ENCODE measurements around the gene MICU2. TPM values are rescaled to one million over a fixed set of nuclear protein-coding genes. Genes with fewer than 3 reads are reported as not detected.
"Not testable (repeated sequence)": the region's sequence is repeated elsewhere in the genome, so short reads cannot be mapped to it uniquely, and the experiment has no call there.

MICU2 gene
- total and polyA plus RNA-seq, 4 experiments from 2014 or later, result 39.8 to 56.6 (median 48.1) TPM

- intact Hi-C loops (cut with micrococcal nuclease), result no loop called here
- H3K36me3 ChIP-seq (ENCODE audit: insufficient read depth, low read length), result no peaks in the 10 kb centered on the region
- peaks cover 13% of the 10 kb centered on the region for H3K4me1 ChIP-seq (ENCODE audit: insufficient read depth, low read length)
- no peaks in the 10 kb centered on the region for H3K9me3 ChIP-seq (ENCODE audit: control insufficient read depth in 1 of 2, low read length in 2 of 2)
- ChIA-PET CTCF (ENCODE audit: partially characterized antibody) (interaction anchor here (1.2 kb wide), 1 partner anchor 12 kb away, joined by 3 read pairs; no protein-coding TSS in a partner anchor), POLR2A (ENCODE audit: partially characterized antibody) (no interaction called here)
- DNase-seq, result no peak
- no peak overlapping the region for H3K27ac ChIP-seq (ENCODE audit: low read depth, low read length)
- no peak overlapping the region for H3K4me3 Mint-ChIP-seq
- H3K9me3 Mint-ChIP-seq, result no peaks in the 10 kb centered on the region
- H3K27me3 Mint-ChIP-seq, result no peaks in the 10 kb centered on the region
- no peaks in the 10 kb centered on the region for H3K27me3 ChIP-seq (ENCODE audit: insufficient read depth, low read length)
- H3K27ac Mint-ChIP-seq, result peak overlapping the region in 1 of 7 donors; percentile 47
- H3K4me3 ChIP-seq (ENCODE audit: low read length in 2 of 2), result no peak overlapping the region
- H3K4me1 Mint-ChIP-seq, result peaks cover 14 to 36% (median 26%) of the 10 kb centered on the region in 4 donors
- peaks cover 0 to 3% of the 10 kb centered on the region in 2 donors for H3K36me3 Mint-ChIP-seq
Observed at GRCh38 chr13:21573920-21574712, 29.9 kb downstream of the MICU2 start.

GRCh38 chr13:21569686-21570085 lies 34.3 kb downstream of the MICU2 start:
- CTCF ChIA-PET (ENCODE audit: partially characterized antibody), result interaction anchor here (1.0 kb wide), 1 partner anchor 11 kb away, joined by 4 read pairs; no protein-coding TSS in a partner anchor
- Histone ChIP-seq H3K9me3 (ENCODE audit: control insufficient read depth in 1 of 2, low read length in 2 of 2) (no peaks in the 10 kb centered on the region), H3K27ac (ENCODE audit: low read depth, low read length) (no peak overlapping the region), H3K27me3 (ENCODE audit: insufficient read depth, low read length) (no peaks in the 10 kb centered on the region), H3K4me1 (ENCODE audit: insufficient read depth, low read length) (peaks cover under 1% of the 10 kb centered on the region), H3K36me3 (ENCODE audit: insufficient read depth, low read length) (peaks cover 3% of the 10 kb centered on the region), H3K4me3 (ENCODE audit: low read length in 2 of 2) (no peak overlapping the region)
- DNase-seq, result no peak
- POLR2A ChIA-PET (ENCODE audit: partially characterized antibody), result no interaction called here
- Mint-ChIP-seq H3K4me1 (peaks cover 12 to 44% (median 31%) of the 10 kb centered on the region in 4 donors), H3K36me3 (peaks cover 17 to 20% of the 10 kb centered on the region in 2 donors), H3K4me3 (no peak overlapping the region), H3K27ac (no peak overlapping the region), H3K27me3 (no peaks in the 10 kb centered on the region), H3K9me3 (no peaks in the 10 kb centered on the region)
- intact Hi-C loops (cut with micrococcal nuclease), result no loop called here

- no peak overlapping the region for H3K27ac Mint-ChIP-seq
- H3K36me3 ChIP-seq (ENCODE audit: insufficient read depth, low read length), result peaks cover 12% of the 10 kb centered on the region
- DNase-seq, result no peak
- no peak overlapping the region for H3K4me3 Mint-ChIP-seq
- no peaks in the 10 kb centered on the region for H3K27me3 Mint-ChIP-seq
- CTCF ChIA-PET (ENCODE audit: partially characterized antibody), result interaction anchor here (1.2 kb wide), 1 partner anchor 11 kb away, joined by 4 read pairs; no protein-coding TSS in a partner anchor
- no peak overlapping the region for H3K27ac ChIP-seq (ENCODE audit: low read depth, low read length)
- H3K27me3 ChIP-seq (ENCODE audit: insufficient read depth, low read length), result no peaks in the 10 kb centered on the region
- H3K9me3 Mint-ChIP-seq, result peaks cover 0 to 3% (median 0%) of the 10 kb centered on the region in 8 donors
- POLR2A ChIA-PET (ENCODE audit: partially characterized antibody), result interaction anchor here (0.7 kb wide), 1 partner anchor 180 kb away, joined by 4 read pairs; no protein-coding TSS in a partner anchor
- peaks cover 9 to 35% (median 27%) of the 10 kb centered on the region in 4 donors for H3K4me1 Mint-ChIP-seq
- no peak overlapping the region for H3K4me3 ChIP-seq (ENCODE audit: low read length in 2 of 2)
- H3K36me3 Mint-ChIP-seq, result peaks cover 25 to 28% of the 10 kb centered on the region in 2 donors
- H3K4me1 ChIP-seq (ENCODE audit: insufficient read depth, low read length), result no peaks in the 10 kb centered on the region
- intact Hi-C loops (cut with micrococcal nuclease), result no loop called here
- no peaks in the 10 kb centered on the region for H3K9me3 ChIP-seq (ENCODE audit: control insufficient read depth in 1 of 2, low read length in 2 of 2)
Observed at GRCh38 chr13:21568854-21569253, 35.1 kb downstream of the MICU2 start.

- Mint-ChIP-seq H3K27ac (peak overlapping the region in 2 of 7 donors; percentile 9 to 38), H3K27me3 (no peaks in the 10 kb centered on the region), H3K36me3 (peaks cover 37 to 38% of the 10 kb centered on the region in 2 donors), H3K4me1 (peaks cover 9 to 33% (median 26%) of the 10 kb centered on the region in 4 donors), H3K9me3 (peaks cover 0 to 4% (median 0%) of the 10 kb centered on the region in 8 donors), H3K4me3 (no peak overlapping the region)
- Histone ChIP-seq H3K9me3 (ENCODE audit: control insufficient read depth in 1 of 2, low read length in 2 of 2) (no peaks in the 10 kb centered on the region), H3K4me1 (ENCODE audit: insufficient read depth, low read length) (no peaks in the 10 kb centered on the region), H3K4me3 (ENCODE audit: low read length in 2 of 2) (no peak overlapping the region), H3K36me3 (ENCODE audit: insufficient read depth, low read length) (peaks cover 16% of the 10 kb centered on the region), H3K27me3 (ENCODE audit: insufficient read depth, low read length) (no peaks in the 10 kb centered on the region), H3K27ac (ENCODE audit: low read depth, low read length) (no peak overlapping the region)
- intact Hi-C loops (cut with micrococcal nuclease), result no loop called here
- no peak for DNase-seq
- CTCF ChIA-PET (ENCODE audit: partially characterized antibody), result interaction anchor here (1.2 kb wide), 1 partner anchor 10 kb away, joined by 4 read pairs; no protein-coding TSS in a partner anchor
- POLR2A ChIA-PET (ENCODE audit: partially characterized antibody), result no interaction called here
Observed at GRCh38 chr13:21567714-21568113, 36.3 kb downstream of the MICU2 start.

GRCh38 chr13:21557995-21558394 lies 46.0 kb downstream of the MICU2 start:
- no peaks in the 10 kb centered on the region for H3K9me3 ChIP-seq (ENCODE audit: control insufficient read depth in 1 of 2, low read length in 2 of 2)
- Mint-ChIP-seq H3K4me1 (peaks cover 11 to 24% (median 15%) of the 10 kb centered on the region in 4 donors), H3K9me3 (peaks cover 0 to 11% (median 0%) of the 10 kb centered on the region in 8 donors), H3K4me3 (no peak overlapping the region), H3K27me3 (no peaks in the 10 kb centered on the region), H3K36me3 (peaks cover 56 to 68% of the 10 kb centered on the region in 2 donors), H3K27ac (no peak overlapping the region)
- H3K27me3 ChIP-seq (ENCODE audit: insufficient read depth, low read length), result no peaks in the 10 kb centered on the region
- intact Hi-C loops (cut with micrococcal nuclease), result no loop called here
- no peak overlapping the region for H3K27ac ChIP-seq (ENCODE audit: low read depth, low read length)
- CTCF ChIA-PET (ENCODE audit: partially characterized antibody), result interaction anchor here (0.7 to 1.3 kb wide), 5 partner anchors 8 to 1198 kb away, joined by 3 to 5 read pairs (median 4); no protein-coding TSS in a partner anchor
- no peaks in the 10 kb centered on the region for H3K4me1 ChIP-seq (ENCODE audit: insufficient read depth, low read length)
- peak in 1 of 5 donors; percentile 6 for DNase-seq
- no peak overlapping the region for H3K4me3 ChIP-seq (ENCODE audit: low read length in 2 of 2)
- POLR2A ChIA-PET (ENCODE audit: partially characterized antibody), result no interaction called here
- peaks cover 4% of the 10 kb centered on the region for H3K36me3 ChIP-seq (ENCODE audit: insufficient read depth, low read length)

GRCh38 chr13:21556051-21556450 lies 47.9 kb downstream of the MICU2 start:
- H3K27me3 ChIP-seq (ENCODE audit: insufficient read depth, low read length), result no peaks in the 10 kb centered on the region
- CTCF ChIA-PET (ENCODE audit: partially characterized antibody), result interaction anchor here (0.9 to 1.2 kb wide), 2 partner anchors 10 to 60 kb away, joined by 3 to 4 read pairs; no protein-coding TSS in a partner anchor
- Mint-ChIP-seq H3K4me1 (peaks cover 11 to 24% (median 15%) of the 10 kb centered on the region in 4 donors), H3K4me3 (peak overlapping the region in 1 of 8 donors; percentile 21), H3K36me3 (peaks cover 44 to 55% of the 10 kb centered on the region in 2 donors), H3K27ac (peak overlapping the region in 3 of 7 donors; percentile 23 to 50 (median 24)), H3K27me3 (no peaks in the 10 kb centered on the region), H3K9me3 (peaks cover 0 to 9% (median 0%) of the 10 kb centered on the region in 8 donors)
- no peak overlapping the region for H3K4me3 ChIP-seq (ENCODE audit: low read length in 2 of 2)
- no peak for DNase-seq
- POLR2A ChIA-PET (ENCODE audit: partially characterized antibody), result no interaction called here
- H3K9me3 ChIP-seq (ENCODE audit: control insufficient read depth in 1 of 2, low read length in 2 of 2), result no peaks in the 10 kb centered on the region
- H3K4me1 ChIP-seq (ENCODE audit: insufficient read depth, low read length), result no peaks in the 10 kb centered on the region
- no peak overlapping the region for H3K27ac ChIP-seq (ENCODE audit: low read depth, low read length)
- no peaks in the 10 kb centered on the region for H3K36me3 ChIP-seq (ENCODE audit: insufficient read depth, low read length)
- intact Hi-C loops (cut with micrococcal nuclease), result no loop called here

GRCh38 chr13:21553261-21553660 lies 50.7 kb downstream of the MICU2 start:
- POLR2A ChIA-PET (ENCODE audit: partially characterized antibody), result not testable (repeated sequence)

More at GRCh38 chr13:21553261-21553660, 50.7 kb downstream of the MICU2 start:
- Mint-ChIP-seq H3K4me1 (peaks cover 14 to 32% (median 17%) of the 10 kb centered on the region in 4 donors), H3K27ac (peak overlapping the region in 1 of 7 donors; percentile 47), H3K36me3 (peaks cover 30 to 43% of the 10 kb centered on the region in 2 donors)
- H3K36me3 ChIP-seq (ENCODE audit: insufficient read depth, low read length); H3K4me3 Mint-ChIP-seq; H3K4me3 ChIP-seq (ENCODE audit: low read length in 2 of 2); H3K27me3 Mint-ChIP-seq; H3K27ac ChIP-seq (ENCODE audit: low read depth, low read length); intact Hi-C loops (cut with micrococcal nuclease); CTCF ChIA-PET (ENCODE audit: partially characterized antibody); H3K27me3 ChIP-seq (ENCODE audit: insufficient read depth, low read length); H3K9me3 ChIP-seq (ENCODE audit: control insufficient read depth in 1 of 2, low read length in 2 of 2); DNase-seq; H3K4me1 ChIP-seq (ENCODE audit: insufficient read depth, low read length); H3K9me3 Mint-ChIP-seq: not testable (repeated sequence)
